Mesendoderm (in vitro differentiated cells): ENCODE results near the gene GDF15.
A peak's percentile ranks its signal among the peaks of the same experiment; 100 is the strongest.

Experiments used
- DNase-seq: peaks from one replicate; pipeline ENCODE4 v3.0.0; 2013
- H2AK5ac ChIP-seq: 2 replicates; pipeline ENCODE4 v1.6.1; 2013; ENCODE audit warnings: low read length, inconsistent platforms
- H2BK120ac ChIP-seq: 2 replicates; pipeline ENCODE4 v1.6.1; 2013; ENCODE audit warnings: low read depth, mild to moderate bottlenecking, low read length, moderate library complexity, mixed read lengths
- H2BK15ac ChIP-seq: replicated peaks from 2 replicates; pipeline ENCODE4 v1.6.1; 2013; ENCODE audit warnings: low read depth, mild to moderate bottlenecking, moderate library complexity
- H2BK5ac ChIP-seq: 2 replicates; pipeline ENCODE4 v1.6.1; 2013; ENCODE audit warnings: low read length, inconsistent platforms
- H3K18ac ChIP-seq: 2 replicates; pipeline ENCODE4 v1.6.1; 2013; ENCODE audit warnings: mild to moderate bottlenecking, low read length, mixed read lengths
- H3K23ac ChIP-seq: one replicate; pipeline ENCODE4 v1.6.1; 2013; ENCODE audit warnings: low read length
- H3K27ac ChIP-seq: 2 replicates; pipeline ENCODE4 v1.5.1; 2013; ENCODE audit warnings: low read depth, mild to moderate bottlenecking, inconsistent platforms, low read length, moderate library complexity
- H3K27me3 ChIP-seq: 2 replicates; pipeline ENCODE4 v1.6.1; 2013; ENCODE audit warnings: low read length, control low read depth, mild to moderate bottlenecking, inconsistent platforms; ENCODE audit not compliant: insufficient read depth, poor library complexity
- H3K36me3 ChIP-seq: 2 replicates; pipeline ENCODE4 v1.6.1; 2013; ENCODE audit warnings: low read length, inconsistent platforms; ENCODE audit not compliant: control insufficient read depth, insufficient read depth
- H3K4ac ChIP-seq: one replicate; pipeline ENCODE4 v1.6.1; 2013; ENCODE audit warnings: low read depth, mild to moderate bottlenecking, low read length, moderate library complexity
- H3K4me1 ChIP-seq: 2 replicates; pipeline ENCODE4 v1.6.1; 2013; ENCODE audit warnings: low read depth, low read length, inconsistent platforms; ENCODE audit not compliant: control insufficient read depth
- H3K4me2 ChIP-seq: 2 replicates; pipeline ENCODE4 v1.6.1; 2013; ENCODE audit warnings: low read length
- H3K4me3 ChIP-seq: 2 replicates; pipeline ENCODE4 v1.5.1; 2013; ENCODE audit warnings: mild to moderate bottlenecking, low read length
- H3K56ac ChIP-seq: one replicate; pipeline ENCODE4 v1.6.1; 2013; ENCODE audit warnings: low read length
- H3K79me1 ChIP-seq: 2 replicates; pipeline ENCODE4 v1.6.1; 2013; ENCODE audit warnings: low read length, inconsistent platforms
- H3K79me2 ChIP-seq: 2 replicates; pipeline ENCODE4 v1.6.1; 2013; ENCODE audit warnings: mild to moderate bottlenecking, low read length; ENCODE audit not compliant: control insufficient read depth, insufficient read depth
- H3K9ac ChIP-seq: 2 replicates; pipeline ENCODE4 v1.6.1; 2013; ENCODE audit warnings: low read length, inconsistent platforms
- H4K5ac ChIP-seq: one replicate; pipeline ENCODE4 v1.6.1; 2013; ENCODE audit warnings: low read length
- H4K8ac ChIP-seq: one replicate; pipeline ENCODE4 v1.6.1; 2013; ENCODE audit warnings: low read depth, mild to moderate bottlenecking, control low read depth, low read length, moderate library complexity
- WGBS: extraction: QIAGEN DNeasy Blood & Tissue Kit; methylation state at CpG from one replicate; pipeline ENCODE4 v1.1.7; 2013; ENCODE audit warnings: low lambda C conversion rate, missing lambda C conversion rate; ENCODE audit not compliant: insufficient coverage; ENCODE audit errors: extremely low coverage; 5-methylcytosine and 5-hydroxymethylcytosine counted together

Gene GDF15

GRCh38 chr19:18435178-18435841, 49.4 kb downstream of the GDF15 start:
- Histone ChIP-seq H3K4me1 (peaks cover 10% of the 10 kb centered on the region), H3K79me2 (no peaks in the 10 kb centered on the region), H3K23ac (no peak overlapping the region), H2BK15ac (no peak overlapping the region), H4K8ac (no peak overlapping the region), H3K27me3 (no peaks in the 10 kb centered on the region), H3K9ac (no peak overlapping the region), H2BK120ac (no peak overlapping the region), H3K27ac (no peak overlapping the region), H2AK5ac (no peak overlapping the region), H4K5ac (no peak overlapping the region), H3K79me1 (no peaks in the 10 kb centered on the region), H3K4me3 (no peak overlapping the region), H3K18ac (no peak overlapping the region), H3K4ac (no peak overlapping the region), H2BK5ac (no peak overlapping the region), H3K4me2 (no peak overlapping the region), H3K36me3 (peaks cover 4% of the 10 kb centered on the region), H3K56ac (no peak overlapping the region)
- no peak for DNase-seq
- WGBS: no CpG with 5 or more reads among the region's 49 CpGs

- Histone ChIP-seq H3K79me2 (no peaks in the 10 kb centered on the region), H4K8ac (no peak overlapping the region), H3K27me3 (no peaks in the 10 kb centered on the region), H3K23ac (no peak overlapping the region), H2BK15ac (no peak overlapping the region), H3K79me1 (no peaks in the 10 kb centered on the region), H3K4ac (no peak overlapping the region), H2AK5ac (no peak overlapping the region), H4K5ac (no peak overlapping the region), H2BK120ac (no peak overlapping the region), H3K4me3 (no peak overlapping the region), H2BK5ac (no peak overlapping the region), H3K9ac (no peak overlapping the region), H3K36me3 (peaks cover 4% of the 10 kb centered on the region), H3K4me1 (peaks cover 10% of the 10 kb centered on the region), H3K4me2 (no peak overlapping the region), H3K18ac (no peak overlapping the region), H3K27ac (no peak overlapping the region), H3K56ac (no peak overlapping the region)
- DNase-seq: no peak
- no CpG with 5 or more reads among the region's 46 CpGs for WGBS
Measured at GRCh38 chr19:18435842-18436670, 50.1 kb downstream of the GDF15 start.

GRCh38 chr19:18436671-18437490, 50.9 kb downstream of the GDF15 start:
- H2BK15ac ChIP-seq: no peak overlapping the region
- H3K4ac ChIP-seq: no peak overlapping the region
- H3K79me1 ChIP-seq: no peaks in the 10 kb centered on the region
- H2AK5ac ChIP-seq: no peak overlapping the region
- DNase-seq: peak; percentile 95
- no peak overlapping the region for H4K5ac ChIP-seq
- H3K36me3 ChIP-seq: peaks cover 4% of the 10 kb centered on the region
- no peak overlapping the region for H3K23ac ChIP-seq
- peaks cover 10% of the 10 kb centered on the region for H3K4me1 ChIP-seq
- H3K4me2 ChIP-seq: peak overlapping the region; percentile 43
- no peak overlapping the region for H2BK5ac ChIP-seq
- peak overlapping the region; percentile 80 for H3K56ac ChIP-seq
- H3K27me3 ChIP-seq: no peaks in the 10 kb centered on the region
- H2BK120ac ChIP-seq: no peak overlapping the region
- peak overlapping the region; percentile 5 for H3K4me3 ChIP-seq
- H4K8ac ChIP-seq: no peak overlapping the region
- no peak overlapping the region for H3K27ac ChIP-seq
- H3K18ac ChIP-seq: no peak overlapping the region
- H3K9ac ChIP-seq: peak overlapping the region; percentile 58
- no peaks in the 10 kb centered on the region for H3K79me2 ChIP-seq
- no CpG with 5 or more reads among the region's 67 CpGs for WGBS

- peak within 1 kb of the TSS; percentile 26 for H3K4ac ChIP-seq
- peaks cover 10% of the 10 kb centered on the region for H3K4me1 ChIP-seq
- H4K5ac ChIP-seq: no peak within 1 kb of the TSS
- no peak within 1 kb of the TSS for H2BK120ac ChIP-seq
- no peaks in the 10 kb centered on the region for H3K79me1 ChIP-seq
- peak within 1 kb of the TSS; percentile 77 for H3K4me2 ChIP-seq
- no peaks in the 10 kb centered on the region for H3K27me3 ChIP-seq
- no peak within 1 kb of the TSS for H2BK15ac ChIP-seq
- H2BK5ac ChIP-seq: peak within 1 kb of the TSS; percentile 58
- H2AK5ac ChIP-seq: no peak within 1 kb of the TSS
- no peak within 1 kb of the TSS for H3K23ac ChIP-seq
- DNase-seq: peak; percentile 75
- peaks cover 4% of the 10 kb centered on the region for H3K36me3 ChIP-seq
- peak within 1 kb of the TSS; percentile 29 for H4K8ac ChIP-seq
- no peaks in the 10 kb centered on the region for H3K79me2 ChIP-seq
- peak within 1 kb of the TSS; percentile 90 for H3K27ac ChIP-seq
- peak within 1 kb of the TSS; percentile 79 for H3K9ac ChIP-seq
- H3K18ac ChIP-seq: peak within 1 kb of the TSS; percentile 76
- H3K4me3 ChIP-seq: peak within 1 kb of the TSS; percentile 62
- no CpG with 5 or more reads among the region's 99 CpGs for WGBS
- H3K56ac ChIP-seq: peak within 1 kb of the TSS; percentile 93
Measured at GRCh38 chr19:18437491-18438330, 51.8 kb downstream of the GDF15 start, which contains the start of gene ISYNA1. Gene ISYNA1, minus strand, starts transcription at chr19:18438133. Its CDS starts 154 bp downstream, at chr19:18437979.
